ENCODE results near the gene SIX2. TPM values are rescaled to one million over a fixed set of nuclear protein-coding genes. Genes with fewer than 3 reads are reported as not detected.

Gene SIX2
- total RNA-seq, 1 donor from 2014 or later = 14.4 TPM

- DNase-seq = no peak
These were observed 8.8 kb upstream of the SIX2 start for GRCh38 chr2:45018023-45018422.

GRCh38 chr2:45014831-45015230, 5.6 kb upstream of the SIX2 start:
- DNase-seq = peak; percentile 20

- DNase-seq = peak; percentile 90
These were observed 4.9 kb upstream of the SIX2 start for GRCh38 chr2:45014016-45014702.

- DNase-seq = no peak
These were observed 4.2 kb upstream of the SIX2 start for GRCh38 chr2:45013229-45014015.

GRCh38 chr2:45012733-45013132, 3.5 kb upstream of the SIX2 start:
- DNase-seq = no peak

- peak; percentile 28 for DNase-seq
These were observed 2.7 kb upstream of the SIX2 start for GRCh38 chr2:45011621-45012602.

- no peak for DNase-seq
These were observed 1.9 kb upstream of the SIX2 start for GRCh38 chr2:45011121-45011520.

GRCh38 chr2:45010702-45011012, 1.4 kb upstream of the SIX2 start:
- no peak for DNase-seq

- DNase-seq = peak; percentile 90
These were observed 863 bp upstream of the SIX2 start for GRCh38 chr2:45009928-45010701.

GRCh38 chr2:45008296-45009129, 739 bp downstream of the SIX2 start:
- peak; percentile 43 for DNase-seq

GRCh38 chr2:45007961-45008295, 1.3 kb downstream of the SIX2 start:
- no peak for DNase-seq

GRCh38 chr2:45006942-45007287, 2.3 kb downstream of the SIX2 start:
- DNase-seq = no peak

- DNase-seq = no peak
These were observed 3.0 kb downstream of the SIX2 start for GRCh38 chr2:45006041-45006941.

- peak; percentile 45 for DNase-seq
These were observed 3.8 kb downstream of the SIX2 start for GRCh38 chr2:45005261-45006002.

- DNase-seq = peak; percentile 40
These were observed 4.6 kb downstream of the SIX2 start for GRCh38 chr2:45004562-45005191.

GRCh38 chr2:45003579-45004551, 5.4 kb downstream of the SIX2 start:
- no peak for DNase-seq

GRCh38 chr2:45002686-45003085, 6.6 kb downstream of the SIX2 start:
- DNase-seq = no peak

Data from tongue (tissue), 2 donors.